OCI-LY3 (cell line): Measurements from ENCODE around the gene SMIM41.

Experiments used
- H2AFZ ChIP-seq: fragments of 200-600, 300-600 bp; shearing (Covaris generic); 2 replicates; pipeline ENCODE4 v1.6.0; 2014; ENCODE audit warnings: antibody characterized with exemption, low read depth, low read length
- H3K27ac ChIP-seq: fragments of 200-600, 300-600 bp; sonication (generic); 2 replicates; pipeline ENCODE4 v1.5.1; 2014; ENCODE audit warnings: mild to moderate bottlenecking, low read length, moderate library complexity, mixed read lengths
- H3K27me3 ChIP-seq: fragments of 200-600, 300-600 bp; sonication (generic); 2 replicates; pipeline ENCODE4 v1.6.1; 2014; ENCODE audit warnings: low read depth, low read length, mixed read lengths
- H3K36me3 ChIP-seq: fragments of 200-600, 300-600 bp; sonication (generic); replicated peaks from 2 replicates; pipeline ENCODE3; 2014; ENCODE audit warnings: low read depth, low read length, mixed read lengths
- H3K4me1 ChIP-seq: fragments of 300-600, 200-600 bp; sonication (generic); 2 replicates; pipeline ENCODE4 v1.6.1; 2014; ENCODE audit warnings: low read length, mixed read lengths
- H3K4me2 ChIP-seq: fragments of 200-600, 300-600 bp; sonication (generic); 2 replicates; pipeline ENCODE4 v1.6.1; 2014; ENCODE audit warnings: low read length, mixed read lengths
- H3K4me3 ChIP-seq: fragments of 300-600, 200-600 bp; sonication (generic); 2 replicates; pipeline ENCODE4 v1.5.1; 2014; ENCODE audit warnings: antibody characterized with exemption, mild to moderate bottlenecking, low read length, moderate library complexity
- H3K79me2 ChIP-seq: fragments of 300-600, 200-600 bp; shearing (Covaris generic); 2 replicates; pipeline ENCODE4 v1.6.1; 2014; ENCODE audit warnings: mild to moderate bottlenecking, low read length, mixed read lengths
- H3K9ac ChIP-seq: fragments of 300-600, 200-600 bp; shearing (Covaris generic); 2 replicates; pipeline ENCODE4 v1.6.0; 2014; ENCODE audit warnings: mild to moderate bottlenecking, low read length, moderate library complexity
- H3K9me3 ChIP-seq: fragments of 200-600, 300-600 bp; shearing (Covaris generic); 2 replicates; pipeline ENCODE4 v1.6.1; 2014; ENCODE audit warnings: low read length, mixed read lengths; ENCODE audit not compliant: insufficient read depth
- H4K20me1 ChIP-seq: fragments of 200-600, 300-600 bp; sonication (generic); 2 replicates; pipeline ENCODE4 v1.6.1; 2016; ENCODE audit warnings: low read length, mixed read lengths; ENCODE audit not compliant: insufficient read depth
- EZH2phosphoT487 ChIP-seq: fragments of 200-600 bp; shearing (Covaris generic); IDR thresholded peaks from 2 replicates; pipeline ENCODE4 v1.6.1; 2018; ENCODE audit warnings: antibody characterized with exemption, mixed run types, low read depth
- TF ChIP-seq, protein P1 (sequence below): fragments of 200-600, 300-600 bp; sonication (generic); IDR thresholded peaks from 2 replicates; pipeline ENCODE4 v1.5.1; 2014; ENCODE audit warnings: antibody characterized with exemption, low read length, low read depth

Gene SMIM41

DNA sequence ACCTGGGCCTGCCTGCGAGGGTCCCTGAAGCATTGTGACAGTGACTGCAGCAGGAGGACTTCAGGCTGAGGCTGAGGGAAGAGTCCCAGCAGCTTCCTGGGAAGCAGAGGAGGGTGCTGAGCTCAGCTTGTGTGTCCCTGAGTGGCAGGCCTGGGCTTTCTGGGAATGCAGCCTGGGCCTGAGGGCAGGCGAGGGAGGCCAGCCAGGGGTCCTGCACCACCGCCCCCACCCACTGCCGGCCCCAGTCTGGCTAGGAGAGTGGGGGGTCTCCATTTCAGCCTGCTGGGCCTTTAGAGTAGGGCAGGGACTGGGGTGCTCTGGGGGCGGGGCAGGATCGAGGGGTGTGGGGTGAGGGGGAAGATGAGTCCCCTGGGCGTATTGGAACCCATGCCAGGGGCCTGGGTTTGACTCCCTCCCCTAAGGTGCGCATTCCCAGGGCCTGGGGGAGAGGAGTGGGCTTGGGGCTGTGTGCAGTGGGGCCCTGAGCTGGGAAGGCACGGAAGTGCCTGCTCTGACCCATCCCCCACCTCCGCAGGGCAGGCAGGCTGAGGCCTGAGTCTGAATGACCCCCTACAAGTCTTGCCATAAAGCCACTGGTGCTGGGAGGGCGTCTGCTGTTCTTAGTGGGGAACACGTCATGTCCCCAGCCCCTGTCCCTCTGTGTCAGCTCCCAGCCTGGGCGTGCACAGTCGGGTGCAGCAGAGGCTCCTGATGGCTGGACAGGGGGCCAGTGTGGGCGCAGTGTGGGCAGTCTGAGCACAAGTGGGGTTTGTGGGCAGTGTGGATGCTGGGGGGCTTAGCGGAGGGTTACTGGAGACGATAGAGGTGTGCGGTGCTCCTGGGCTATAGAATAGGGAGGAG, 66.0 kb downstream of the SMIM41 start:
- Histone ChIP-seq H3K36me3 (no peaks in the 10 kb centered on the region), H3K4me3 (no peak overlapping the region), H2AFZ (no peak overlapping the region), H3K9ac (no peak overlapping the region), H3K27me3 (no peaks in the 10 kb centered on the region), H3K79me2 (no peaks in the 10 kb centered on the region), H3K9me3 (no peaks in the 10 kb centered on the region), H4K20me1 (no peaks in the 10 kb centered on the region), H3K4me1 (no peaks in the 10 kb centered on the region), H3K4me2 (no peak overlapping the region), H3K27ac (no peak overlapping the region)
- no peak for TF ChIP-seq EZH2phosphoT487
- TF ChIP-seq, protein P1, sequence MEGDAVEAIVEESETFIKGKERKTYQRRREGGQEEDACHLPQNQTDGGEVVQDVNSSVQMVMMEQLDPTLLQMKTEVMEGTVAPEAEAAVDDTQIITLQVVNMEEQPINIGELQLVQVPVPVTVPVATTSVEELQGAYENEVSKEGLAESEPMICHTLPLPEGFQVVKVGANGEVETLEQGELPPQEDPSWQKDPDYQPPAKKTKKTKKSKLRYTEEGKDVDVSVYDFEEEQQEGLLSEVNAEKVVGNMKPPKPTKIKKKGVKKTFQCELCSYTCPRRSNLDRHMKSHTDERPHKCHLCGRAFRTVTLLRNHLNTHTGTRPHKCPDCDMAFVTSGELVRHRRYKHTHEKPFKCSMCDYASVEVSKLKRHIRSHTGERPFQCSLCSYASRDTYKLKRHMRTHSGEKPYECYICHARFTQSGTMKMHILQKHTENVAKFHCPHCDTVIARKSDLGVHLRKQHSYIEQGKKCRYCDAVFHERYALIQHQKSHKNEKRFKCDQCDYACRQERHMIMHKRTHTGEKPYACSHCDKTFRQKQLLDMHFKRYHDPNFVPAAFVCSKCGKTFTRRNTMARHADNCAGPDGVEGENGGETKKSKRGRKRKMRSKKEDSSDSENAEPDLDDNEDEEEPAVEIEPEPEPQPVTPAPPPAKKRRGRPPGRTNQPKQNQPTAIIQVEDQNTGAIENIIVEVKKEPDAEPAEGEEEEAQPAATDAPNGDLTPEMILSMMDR = no peak

DNA sequence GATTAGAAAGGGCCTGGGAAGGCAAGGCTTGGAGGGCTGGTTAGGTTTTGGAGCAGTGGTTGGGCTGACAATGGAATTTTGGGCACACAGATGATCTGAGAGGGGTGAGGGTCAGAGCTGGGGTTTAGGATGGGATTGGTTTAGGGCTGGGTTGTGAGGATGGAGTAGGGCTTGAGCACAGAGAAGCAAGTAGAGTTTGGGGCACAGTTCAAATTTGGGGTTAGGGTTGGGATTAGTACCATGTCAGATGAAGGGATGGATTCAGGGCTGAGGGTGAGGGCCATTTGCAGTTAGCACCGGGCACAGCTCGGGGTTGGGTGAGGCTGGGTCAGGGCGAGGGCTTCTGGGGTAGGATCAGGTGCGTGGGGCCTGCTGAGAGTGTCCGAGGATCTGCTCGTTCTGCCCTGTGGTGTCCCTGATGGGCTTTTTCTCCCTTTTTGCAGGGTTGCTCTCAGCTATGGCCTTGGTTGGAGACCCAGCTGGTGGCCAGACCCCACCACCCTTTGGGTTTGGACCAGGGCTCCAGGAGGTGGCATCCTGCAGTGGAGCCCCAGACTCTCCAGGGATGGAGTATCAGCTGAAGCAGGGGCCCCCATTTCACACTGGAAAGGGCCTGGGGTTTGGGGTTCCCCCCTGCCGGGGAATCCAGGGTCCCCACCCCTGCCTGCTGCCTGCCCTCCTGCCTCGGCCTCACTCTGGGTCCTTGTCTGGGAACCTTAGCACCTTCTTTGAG, 66.8 kb downstream of the SMIM41 start:
- H3K36me3 ChIP-seq = no peaks in the 10 kb centered on the region
- no peaks in the 10 kb centered on the region for H3K27me3 ChIP-seq
- no peaks in the 10 kb centered on the region for H3K79me2 ChIP-seq
- H4K20me1 ChIP-seq = no peaks in the 10 kb centered on the region
- no peak overlapping the region for H3K9ac ChIP-seq
- H2AFZ ChIP-seq = no peak overlapping the region
- no peak overlapping the region for H3K27ac ChIP-seq
- no peaks in the 10 kb centered on the region for H3K4me1 ChIP-seq
- no peak overlapping the region for H3K4me2 ChIP-seq
- H3K4me3 ChIP-seq = no peak overlapping the region
- TF ChIP-seq, protein P1 = no peak
- TF ChIP-seq EZH2phosphoT487 = no peak
- H3K9me3 ChIP-seq = no peaks in the 10 kb centered on the region

DNA sequence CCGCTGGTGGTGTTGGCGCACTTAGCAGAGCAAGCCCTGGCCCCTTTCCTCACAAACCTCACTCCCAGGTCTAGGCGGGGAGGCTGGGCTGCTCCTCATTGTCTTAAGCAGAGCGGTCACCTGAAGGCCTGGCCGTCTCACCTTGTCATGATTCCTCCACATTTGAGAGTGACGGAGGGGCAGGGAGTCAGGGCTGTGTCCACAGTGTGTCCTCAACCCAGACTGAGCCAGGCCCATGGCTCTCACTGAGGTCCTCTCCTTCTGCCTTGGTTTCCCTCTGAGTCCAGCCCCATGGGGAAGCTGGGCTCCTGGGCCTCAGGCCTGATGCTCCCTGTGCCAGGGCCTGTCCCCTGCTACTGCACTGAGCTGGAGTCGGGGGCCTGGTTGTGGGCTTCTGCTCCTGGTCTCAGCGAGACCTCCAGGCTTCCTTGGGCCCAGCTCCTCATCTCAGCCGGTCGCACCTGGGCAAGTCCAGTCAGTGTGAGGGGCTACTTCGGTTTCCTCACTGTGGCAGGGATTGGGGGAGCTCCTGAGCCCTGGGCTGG, 67.4 kb downstream of the SMIM41 start:
- TF ChIP-seq, protein P1 = no peak
- TF ChIP-seq EZH2phosphoT487 = no peak
- H3K27ac ChIP-seq = no peak overlapping the region
- H3K9me3 ChIP-seq = no peaks in the 10 kb centered on the region
- no peak overlapping the region for H2AFZ ChIP-seq
- no peaks in the 10 kb centered on the region for H3K4me1 ChIP-seq
- H3K27me3 ChIP-seq = no peaks in the 10 kb centered on the region
- no peak overlapping the region for H3K4me3 ChIP-seq
- no peak overlapping the region for H3K4me2 ChIP-seq
- H3K79me2 ChIP-seq = no peaks in the 10 kb centered on the region
- H3K36me3 ChIP-seq = no peaks in the 10 kb centered on the region
- H4K20me1 ChIP-seq = no peaks in the 10 kb centered on the region
- H3K9ac ChIP-seq = no peak overlapping the region

DNA sequence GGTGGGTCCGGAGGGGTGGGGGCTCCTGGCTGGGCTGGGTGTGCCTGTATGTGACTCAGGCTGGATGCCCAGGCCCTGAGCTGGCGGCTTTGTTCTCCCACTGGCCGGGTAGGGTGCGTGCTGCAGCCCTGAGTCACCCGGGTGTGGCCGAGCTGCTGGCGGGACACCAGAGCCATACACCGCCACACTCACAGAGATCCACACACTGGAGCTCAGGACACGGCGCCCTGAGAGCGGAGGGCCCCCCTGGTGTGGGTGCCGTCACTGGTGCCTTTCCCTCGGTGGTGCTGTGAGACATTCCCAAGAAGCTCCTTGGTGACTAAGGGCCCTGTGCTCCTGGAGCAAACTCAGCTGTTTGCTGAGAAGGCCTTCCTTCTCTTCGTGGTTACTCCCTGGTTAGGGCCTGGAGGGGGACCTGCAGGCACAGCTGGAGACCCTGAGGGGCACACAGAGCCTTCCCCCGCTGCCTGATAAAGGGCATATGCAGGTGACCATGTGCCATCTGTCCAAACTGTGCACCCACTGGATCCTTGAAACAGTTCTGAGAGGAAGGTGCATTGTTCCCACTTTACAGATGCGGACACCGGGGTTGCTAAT, 68.0 kb downstream of the SMIM41 start:
- Histone ChIP-seq H3K4me1 (no peaks in the 10 kb centered on the region), H3K27ac (no peak overlapping the region)
- TF ChIP-seq EZH2phosphoT487 = no peak
- TF ChIP-seq, protein P1 = no peak

More for the DNA sequence above, 68.0 kb downstream of the SMIM41 start:
- H3K4me3 ChIP-seq = no peak overlapping the region
- no peaks in the 10 kb centered on the region for H3K79me2 ChIP-seq
- no peaks in the 10 kb centered on the region for H3K36me3 ChIP-seq
- no peak overlapping the region for H3K4me2 ChIP-seq
- no peaks in the 10 kb centered on the region for H3K9me3 ChIP-seq
- no peak overlapping the region for H2AFZ ChIP-seq
- H4K20me1 ChIP-seq = no peaks in the 10 kb centered on the region
- no peaks in the 10 kb centered on the region for H3K27me3 ChIP-seq
- no peak overlapping the region for H3K9ac ChIP-seq
